M059J (cell line): Measurements from ENCODE around the gene CRTAC1. TPM values are rescaled to one million over a fixed set of nuclear protein-coding genes. Genes with fewer than 3 reads are reported as not detected.

Source experiments
- DNase-seq: peaks from one replicate; pipeline ENCODE4 v3.0.0-alpha.2; 2012; ENCODE audit warnings: low read depth
- total RNA-seq: library from RNA; depleted of rRNA; stranded (reverse); fragments of >200 nt; shearing (Covaris generic); gene quantifications from 2 replicates; pipeline ENCODE4 v1.2.3, GENCODE V29; 2014

CRTAC1 gene
- total RNA-seq, 1 experiment from 2014 or later: not detected

- DNase-seq: no peak
Observed at GRCh38 chr10:97898429-97898828, 132.0 kb downstream of the CRTAC1 start.

- no peak for DNase-seq
Observed at GRCh38 chr10:97896756-97897358, 133.6 kb downstream of the CRTAC1 start.

- no peak for DNase-seq
Observed at GRCh38 chr10:97895915-97896314, 134.5 kb downstream of the CRTAC1 start.

- no peak for DNase-seq
Observed at GRCh38 chr10:97895084-97895483, 135.3 kb downstream of the CRTAC1 start.

- DNase-seq: no peak
Observed at GRCh38 chr10:97894092-97894491, 136.3 kb downstream of the CRTAC1 start.

GRCh38 chr10:97892939-97893338 lies 137.5 kb downstream of the CRTAC1 start:
- no peak for DNase-seq

- DNase-seq: no peak
Observed at GRCh38 chr10:97892506-97892905, 137.9 kb downstream of the CRTAC1 start.

GRCh38 chr10:97891497-97892167 lies 138.8 kb downstream of the CRTAC1 start:
- DNase-seq: no peak

- DNase-seq: peak; percentile 66
Observed at GRCh38 chr10:97889461-97890265, 140.8 kb downstream of the CRTAC1 start.

GRCh38 chr10:97888641-97889262 lies 141.7 kb downstream of the CRTAC1 start:
- DNase-seq: peak; percentile 78

GRCh38 chr10:97888134-97888533 lies 142.3 kb downstream of the CRTAC1 start:
- no peak for DNase-seq

GRCh38 chr10:97887399-97887798 lies 143.0 kb downstream of the CRTAC1 start:
- peak; percentile 76 for DNase-seq

- no peak for DNase-seq
Observed at GRCh38 chr10:97886286-97886685, 144.1 kb downstream of the CRTAC1 start.

GRCh38 chr10:97883092-97883485 lies 147.3 kb downstream of the CRTAC1 start:
- no peak for DNase-seq

GRCh38 chr10:97882142-97883091 lies 148.0 kb downstream of the CRTAC1 start:
- peak; percentile 99 for DNase-seq

GRCh38 chr10:97880109-97880508 lies 150.3 kb downstream of the CRTAC1 start:
- no peak for DNase-seq

- DNase-seq: no peak
Observed at GRCh38 chr10:97879241-97879640, 151.2 kb downstream of the CRTAC1 start.

- DNase-seq: no peak
Observed at GRCh38 chr10:97876402-97876801, 154.0 kb downstream of the CRTAC1 start.

- no peak for DNase-seq
Observed at GRCh38 chr10:97875391-97875790, 155.0 kb downstream of the CRTAC1 start.

GRCh38 chr10:97874332-97874731 lies 156.1 kb downstream of the CRTAC1 start:
- DNase-seq: no peak

GRCh38 chr10:97873569-97873968 lies 156.9 kb downstream of the CRTAC1 start:
- no peak for DNase-seq
